DMS153 treated with DMSO at 0.1 percent for 48 hours (cell line): Measurements from ENCODE around the gene C3AR1.
A peak's percentile ranks its signal among the peaks of the same experiment; 100 is the strongest.
"Not testable (repeated sequence)": the region's sequence is repeated elsewhere in the genome, so short reads cannot be mapped to it uniquely, and the experiment has no call there.

ENCODE experiments used
- DNase-seq: peaks from one replicate; lab custom pipeline; 2025; ENCODE audit not compliant: unreplicated experiment; lab: John Stamatoyannopoulos, UW

The C3AR1 gene

DNA sequence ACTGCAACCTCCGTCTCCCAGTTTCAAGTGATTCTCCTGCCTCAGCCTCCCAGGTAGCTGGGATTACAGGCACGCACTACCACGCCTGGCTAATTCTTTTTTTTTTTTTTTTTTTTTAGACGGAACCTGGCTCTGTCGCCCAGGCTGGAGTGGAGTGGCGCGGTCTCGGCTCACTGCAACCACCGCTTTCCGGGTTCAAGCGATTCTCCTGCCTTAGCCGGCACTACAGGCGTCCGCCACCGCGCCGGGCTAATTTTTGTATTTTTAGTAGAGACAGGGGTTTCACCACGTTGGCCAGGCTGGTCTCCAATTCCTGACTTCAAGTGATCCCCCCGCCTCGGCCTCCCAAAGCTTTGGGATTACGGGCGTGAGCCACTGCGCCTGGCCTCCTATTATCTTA is 35.1 kb downstream of the C3AR1 start:
- DNase-seq: not testable (repeated sequence)

DNA sequence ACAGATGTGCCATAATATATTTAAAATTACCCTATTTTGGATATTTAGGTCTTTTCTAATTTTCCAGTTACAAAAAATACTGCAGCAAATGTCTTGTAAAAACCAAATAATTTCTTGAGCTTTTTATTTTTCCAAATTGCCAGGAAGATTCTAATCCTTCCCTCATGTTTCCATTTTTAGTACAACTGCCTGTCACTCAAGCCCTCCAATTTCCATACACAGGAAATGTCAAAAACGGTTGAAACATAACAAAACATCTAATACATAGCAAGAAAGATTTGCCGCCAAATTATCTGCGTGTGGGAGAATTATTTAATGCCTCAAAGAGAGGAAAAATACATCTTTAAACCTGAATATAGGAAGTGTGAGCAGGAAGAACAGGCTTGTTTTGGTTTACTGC is 36.0 kb downstream of the C3AR1 start:
- DNase-seq: no peak

GRCh38 chr12:8028267-8028666 is 37.9 kb downstream of the C3AR1 start:
- no peak for DNase-seq

DNA sequence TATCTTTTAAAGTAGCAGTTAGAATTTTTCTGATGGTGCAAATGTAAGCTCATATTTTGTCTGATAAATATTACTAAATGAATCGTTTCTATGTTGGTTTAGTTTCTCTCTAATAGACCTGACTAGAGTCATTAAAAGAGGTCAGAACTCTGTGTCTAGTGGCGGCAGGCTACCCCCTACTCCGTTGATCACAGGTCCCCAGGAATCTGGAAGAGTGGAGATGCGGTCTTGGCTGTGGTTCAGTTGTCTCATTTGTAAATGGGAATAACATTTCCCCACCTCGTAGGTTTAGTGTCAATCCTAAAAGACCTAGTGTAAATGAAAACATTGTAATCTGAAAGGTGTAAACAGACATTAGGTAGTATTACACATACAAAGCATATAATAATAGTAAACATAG is 38.3 kb downstream of the C3AR1 start:
- DNase-seq: no peak

- DNase-seq: peak; percentile 89
Observed at GRCh38 chr12:8026291-8026900, 39.8 kb downstream of the C3AR1 start.

DNA sequence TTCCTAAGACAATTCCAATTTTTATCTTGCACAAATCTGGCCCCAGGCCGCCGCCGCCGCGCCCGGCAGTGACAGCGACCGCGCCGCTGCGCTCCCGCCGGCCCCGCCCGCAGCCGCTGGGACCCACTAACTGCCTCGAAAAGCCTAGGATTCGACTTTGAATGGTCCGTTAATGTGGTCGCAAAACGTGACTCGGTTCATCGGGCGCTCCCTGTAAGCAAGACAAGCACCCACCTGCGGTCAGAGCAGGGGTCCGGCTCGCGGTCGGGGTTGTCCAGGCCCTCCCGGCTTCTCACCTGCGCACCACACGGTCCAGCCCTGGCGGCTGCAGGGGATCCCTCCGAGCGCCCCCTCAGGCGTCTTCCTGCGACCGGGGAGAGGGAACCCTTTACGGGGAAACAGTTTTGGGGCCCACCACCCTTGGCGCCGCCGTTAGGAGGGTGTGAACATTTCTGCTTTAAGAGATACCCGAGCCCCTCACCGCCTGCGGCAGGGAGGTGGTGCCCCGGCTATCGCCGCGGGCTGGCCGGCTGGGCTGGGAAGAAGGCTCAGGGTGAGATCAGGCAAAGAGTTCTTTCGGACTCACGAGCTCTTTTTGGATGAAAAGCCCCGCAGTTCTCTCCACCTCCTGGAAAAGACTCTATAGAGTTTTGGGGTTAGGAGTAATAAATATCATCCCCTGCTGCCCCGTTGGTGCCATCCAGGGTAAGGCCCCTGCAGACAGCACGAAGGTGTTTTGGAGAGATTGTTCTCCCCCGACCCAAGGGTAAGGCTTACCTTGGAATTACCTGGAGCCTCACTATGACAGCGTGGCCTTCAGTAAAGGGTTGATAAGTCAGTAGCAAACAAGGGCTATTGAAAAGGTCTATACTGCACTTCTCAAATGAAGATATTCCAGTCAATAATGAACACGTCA is 47.2 kb downstream of the C3AR1 start:
- DNase-seq: no peak

DNA sequence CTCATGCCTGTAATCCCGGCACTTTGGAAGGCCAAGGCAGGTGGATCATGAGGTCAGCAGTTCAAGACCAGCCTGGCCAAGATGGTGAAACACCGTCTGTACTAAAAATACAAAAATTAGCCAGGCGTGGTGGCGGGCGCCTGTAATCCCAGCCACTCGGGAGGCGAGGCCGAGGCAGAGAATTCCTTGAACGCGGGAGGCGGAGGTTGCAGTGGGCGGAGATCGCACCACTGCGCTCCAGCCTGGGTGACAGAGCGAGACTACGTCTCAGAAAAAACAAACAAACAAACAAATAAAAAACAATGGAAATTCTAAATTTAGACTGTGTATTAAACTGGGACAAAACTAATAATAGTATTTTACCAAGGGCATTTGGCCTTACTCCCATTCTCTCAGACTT is 47.9 kb downstream of the C3AR1 start:
- DNase-seq: not testable (repeated sequence)

GRCh38 chr12:8014836-8015235 is 51.3 kb downstream of the C3AR1 start:
- no peak for DNase-seq

GRCh38 chr12:8012651-8013309 is 53.4 kb downstream of the C3AR1 start:
- DNase-seq: no peak

- DNase-seq: no peak
Observed at GRCh38 chr12:8011331-8011730, 54.8 kb downstream of the C3AR1 start.
